PC-3 (cell line): Measurements from ENCODE around the gene KANK4.

Experiments
- EZH2 ChIP-seq: fragments of 300-600 bp; sonication (generic); IDR thresholded peaks from one replicate; pipeline ENCODE4 v1.6.1; 2017; ENCODE audit warnings: antibody characterized with exemption, mild to moderate bottlenecking, low read length; ENCODE audit not compliant: unreplicated experiment
- EZH2phosphoT487 ChIP-seq: fragments of 300-600 bp; sonication (generic); IDR thresholded peaks from 2 replicates; pipeline ENCODE4 v1.6.1; 2018; ENCODE audit warnings: mild to moderate bottlenecking, antibody characterized with exemption, low read length, borderline replicate concordance
- TF ChIP-seq, protein P1 (sequence below): fragments of 300-600 bp; sonication (generic); conservative IDR thresholded peaks from 2 replicates; pipeline ENCODE4 v1.5.1; 2017; ENCODE audit warnings: antibody characterized with exemption, low read depth, mild to moderate bottlenecking, low read length

GRCh38 chr1:62269851-62270495 is 49.3 kb downstream of the KANK4 start:
- TF ChIP-seq, protein P1, sequence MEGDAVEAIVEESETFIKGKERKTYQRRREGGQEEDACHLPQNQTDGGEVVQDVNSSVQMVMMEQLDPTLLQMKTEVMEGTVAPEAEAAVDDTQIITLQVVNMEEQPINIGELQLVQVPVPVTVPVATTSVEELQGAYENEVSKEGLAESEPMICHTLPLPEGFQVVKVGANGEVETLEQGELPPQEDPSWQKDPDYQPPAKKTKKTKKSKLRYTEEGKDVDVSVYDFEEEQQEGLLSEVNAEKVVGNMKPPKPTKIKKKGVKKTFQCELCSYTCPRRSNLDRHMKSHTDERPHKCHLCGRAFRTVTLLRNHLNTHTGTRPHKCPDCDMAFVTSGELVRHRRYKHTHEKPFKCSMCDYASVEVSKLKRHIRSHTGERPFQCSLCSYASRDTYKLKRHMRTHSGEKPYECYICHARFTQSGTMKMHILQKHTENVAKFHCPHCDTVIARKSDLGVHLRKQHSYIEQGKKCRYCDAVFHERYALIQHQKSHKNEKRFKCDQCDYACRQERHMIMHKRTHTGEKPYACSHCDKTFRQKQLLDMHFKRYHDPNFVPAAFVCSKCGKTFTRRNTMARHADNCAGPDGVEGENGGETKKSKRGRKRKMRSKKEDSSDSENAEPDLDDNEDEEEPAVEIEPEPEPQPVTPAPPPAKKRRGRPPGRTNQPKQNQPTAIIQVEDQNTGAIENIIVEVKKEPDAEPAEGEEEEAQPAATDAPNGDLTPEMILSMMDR: no peak
- TF ChIP-seq EZH2phosphoT487 (no peak), EZH2 (no peak)
